ENCODE results near the gene CSRNP2. TPM values are rescaled to one million over a fixed set of nuclear protein-coding genes. Genes with fewer than 3 reads are reported as not detected.

CSRNP2 gene
- total RNA-seq, 4 donors from 2014 or later = 21.5 to 39.7 (median 28.9) TPM

DNA sequence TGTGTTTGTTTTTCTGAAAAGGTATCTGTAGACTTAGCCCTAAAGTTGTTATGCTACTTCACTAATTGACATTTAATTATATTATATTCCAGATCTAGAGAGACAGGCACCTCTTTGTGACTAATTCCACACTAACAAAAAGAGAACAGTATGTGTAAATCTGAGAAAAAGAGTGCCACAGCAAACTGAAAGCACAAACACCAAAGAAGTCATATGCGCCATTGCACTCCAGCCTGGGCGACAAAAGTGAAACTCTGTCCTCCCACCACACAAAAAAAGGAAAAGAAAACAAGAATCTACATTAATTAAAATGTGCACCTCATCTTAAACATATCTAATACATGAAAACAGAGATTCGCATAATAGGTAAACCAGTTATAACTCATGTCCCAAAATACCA is 4.4 kb upstream of the CSRNP2 start:
- no peaks in the 10 kb centered on the region for H3K4me1 ChIP-seq
- TF ChIP-seq, protein P1, sequence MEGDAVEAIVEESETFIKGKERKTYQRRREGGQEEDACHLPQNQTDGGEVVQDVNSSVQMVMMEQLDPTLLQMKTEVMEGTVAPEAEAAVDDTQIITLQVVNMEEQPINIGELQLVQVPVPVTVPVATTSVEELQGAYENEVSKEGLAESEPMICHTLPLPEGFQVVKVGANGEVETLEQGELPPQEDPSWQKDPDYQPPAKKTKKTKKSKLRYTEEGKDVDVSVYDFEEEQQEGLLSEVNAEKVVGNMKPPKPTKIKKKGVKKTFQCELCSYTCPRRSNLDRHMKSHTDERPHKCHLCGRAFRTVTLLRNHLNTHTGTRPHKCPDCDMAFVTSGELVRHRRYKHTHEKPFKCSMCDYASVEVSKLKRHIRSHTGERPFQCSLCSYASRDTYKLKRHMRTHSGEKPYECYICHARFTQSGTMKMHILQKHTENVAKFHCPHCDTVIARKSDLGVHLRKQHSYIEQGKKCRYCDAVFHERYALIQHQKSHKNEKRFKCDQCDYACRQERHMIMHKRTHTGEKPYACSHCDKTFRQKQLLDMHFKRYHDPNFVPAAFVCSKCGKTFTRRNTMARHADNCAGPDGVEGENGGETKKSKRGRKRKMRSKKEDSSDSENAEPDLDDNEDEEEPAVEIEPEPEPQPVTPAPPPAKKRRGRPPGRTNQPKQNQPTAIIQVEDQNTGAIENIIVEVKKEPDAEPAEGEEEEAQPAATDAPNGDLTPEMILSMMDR (IDR thresholded peaks at IDR 0.05) = no peak
- no peak for TF ChIP-seq POLR2A (IDR thresholded peaks at IDR 0.05)
- H3K4me3 ChIP-seq = no peak overlapping the region
- intact Hi-C loops (cut with DNase I; ENCODE audit: low total_unique reads) = loop anchor here (5.0 kb wide), 1 partner anchor 41 kb away; the partner anchor contains the start of gene LETMD1
- H3K36me3 ChIP-seq = no peaks in the 10 kb centered on the region
- H3K27ac ChIP-seq = no peak overlapping the region
- no peaks in the 10 kb centered on the region for H3K9me3 ChIP-seq
- no peak for DNase-seq
- H3K27me3 ChIP-seq = no peaks in the 10 kb centered on the region

GRCh38 chr12:51086933-51087332 is 3.5 kb upstream of the CSRNP2 start:
- no peaks in the 10 kb centered on the region for H3K9me3 ChIP-seq
- intact Hi-C loops (cut with DNase I; ENCODE audit: low total_unique reads) = loop anchor here (5.0 kb wide), 1 partner anchor 40 kb away; the partner anchor contains the start of gene LETMD1
- no peak overlapping the region for H3K27ac ChIP-seq
- H3K36me3 ChIP-seq = no peaks in the 10 kb centered on the region
- H3K4me3 ChIP-seq = no peak overlapping the region
- no peak for DNase-seq
- no peaks in the 10 kb centered on the region for H3K27me3 ChIP-seq
- TF ChIP-seq, protein P1 (IDR thresholded peaks at IDR 0.05) = no peak
- H3K4me1 ChIP-seq = no peaks in the 10 kb centered on the region

GRCh38 chr12:51085757-51086156 is 2.4 kb upstream of the CSRNP2 start:
- Histone ChIP-seq H3K4me1 (no peaks in the 10 kb centered on the region), H3K36me3 (no peaks in the 10 kb centered on the region), H3K4me3 (no peak overlapping the region), H3K27me3 (no peaks in the 10 kb centered on the region), H3K9me3 (no peaks in the 10 kb centered on the region), H3K27ac (no peak overlapping the region)
- DNase-seq = no peak
- TF ChIP-seq, protein P1 (IDR thresholded peaks at IDR 0.05) = no peak
- TF ChIP-seq POLR2A (IDR thresholded peaks at IDR 0.05) = no peak
- intact Hi-C loops (cut with DNase I; ENCODE audit: low total_unique reads) = loop anchor here (5.0 kb wide), 1 partner anchor 38 kb away; the partner anchor contains the start of gene LETMD1

DNA sequence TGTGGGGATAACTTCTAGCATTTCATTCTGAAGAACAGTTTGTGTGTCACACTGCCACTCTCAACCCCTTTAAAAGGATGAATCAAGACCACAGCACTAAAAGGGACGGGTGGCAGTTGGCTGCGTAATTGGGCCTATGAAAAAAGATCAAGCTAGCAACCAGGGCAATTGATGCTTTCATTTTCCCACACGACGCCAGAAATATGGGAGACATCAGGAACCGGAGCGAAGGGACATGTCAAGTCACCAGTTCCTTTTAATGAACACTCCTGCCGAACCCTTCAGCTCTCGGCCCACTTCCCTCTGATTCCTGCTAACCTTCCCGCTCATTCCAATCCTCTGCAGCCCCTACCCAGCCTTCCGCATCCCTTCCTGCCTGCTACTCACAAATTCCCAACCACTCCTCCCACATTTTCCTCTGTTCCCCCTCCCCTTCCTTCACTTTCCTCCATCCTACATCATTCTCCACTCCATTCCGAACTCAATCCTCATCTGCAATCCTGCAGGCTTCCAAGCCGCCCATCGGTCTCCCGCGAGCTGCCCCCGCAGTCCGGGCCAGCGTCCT is 753 bp downstream of the CSRNP2 start:
- Histone ChIP-seq H3K27me3 (no peaks in the 10 kb centered on the region), H3K27ac (peak overlapping the region; percentile 82 to 90), H3K9me3 (no peaks in the 10 kb centered on the region), H3K4me3 (peak overlapping the region; percentile 52 to 69), H3K36me3 (no peaks in the 10 kb centered on the region), H3K4me1 (no peaks in the 10 kb centered on the region)
- TF ChIP-seq, protein P1 (IDR thresholded peaks at IDR 0.05) = no peak
- TF ChIP-seq POLR2A (IDR thresholded peaks at IDR 0.05) = no peak
- DNase-seq = peak in 1 of 2 donors; percentile 19
- intact Hi-C loops (cut with DNase I; ENCODE audit: low total_unique reads) = no loop called here

DNA sequence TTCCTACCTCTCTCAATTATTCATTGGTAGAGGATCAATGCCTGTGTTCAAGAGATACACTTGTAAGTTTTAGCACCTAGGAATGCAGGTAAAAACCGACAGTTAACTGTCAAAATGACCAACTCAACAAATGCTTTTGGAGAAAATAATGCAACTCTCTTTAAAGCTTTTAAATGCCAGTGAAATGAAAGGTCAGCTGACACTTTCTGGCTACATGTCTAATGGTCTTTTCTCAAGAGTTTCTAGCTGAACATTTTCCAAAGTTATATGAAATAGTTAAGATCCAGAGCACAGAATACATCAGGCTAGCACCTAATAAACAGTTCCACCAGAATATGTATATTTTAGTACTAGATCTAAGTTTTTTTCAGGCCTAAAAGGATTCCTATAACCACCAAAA is 2.0 kb downstream of the CSRNP2 start:
- H3K36me3 ChIP-seq = no peaks in the 10 kb centered on the region
- no peak overlapping the region for H3K27ac ChIP-seq
- H3K4me1 ChIP-seq = no peaks in the 10 kb centered on the region
- H3K27me3 ChIP-seq = no peaks in the 10 kb centered on the region
- TF ChIP-seq POLR2A (IDR thresholded peaks at IDR 0.05) = no peak
- TF ChIP-seq, protein P1 (IDR thresholded peaks at IDR 0.05) = no peak
- no peak for DNase-seq
- no peak overlapping the region for H3K4me3 ChIP-seq
- no peaks in the 10 kb centered on the region for H3K9me3 ChIP-seq
- intact Hi-C loops (cut with DNase I; ENCODE audit: low total_unique reads) = no loop called here

All from uterus (tissue), 4 donors.